Keratinocyte (primary cell): ENCODE results near the gene GEN1. TPM values are rescaled to one million over a fixed set of nuclear protein-coding genes. Genes with fewer than 3 reads are reported as not detected.

Experiments
- DNase-seq: peaks from one replicate; pipeline ENCODE4 v3.0.0-alpha.2; 2011; ENCODE audit warnings: low read depth, missing footprints, low spot score
- FAIRE-seq: peaks from 2 replicates; lab custom pipeline; 2011; peaks lifted over from hg19 to GRCh38; lab: Jason Lieb, UNC
- H2AFZ ChIP-seq: 2 replicates; pipeline ENCODE4 v1.6.0; 2012; ENCODE audit warnings: low read length, control low read depth, inconsistent platforms; ENCODE audit not compliant: control insufficient read depth
- H3K27ac ChIP-seq: 2 replicates; pipeline ENCODE4 v1.5.1; 2011; ENCODE audit warnings: low read length; ENCODE audit not compliant: control insufficient read depth, insufficient read depth
- H3K27me3 ChIP-seq: 3 replicates; pipeline ENCODE4 v1.6.0; 2011; ENCODE audit warnings: low read length; ENCODE audit not compliant: control insufficient read depth, insufficient read depth; ENCODE audit errors: extremely low read depth
- H3K36me3 ChIP-seq, 2 experiments: 2 replicates in 1 of 2; 3 replicates in 1 of 2; pipeline ENCODE4 v1.5.1; 2011; ENCODE audit warnings: low read length in 2 of 2, mild to moderate bottlenecking in 1 of 2; ENCODE audit not compliant: control insufficient read depth in 2 of 2, insufficient read depth in 2 of 2; ENCODE audit errors: extremely low read depth in 1 of 2
- H3K4me1 ChIP-seq: 3 replicates; pipeline ENCODE4 v1.5.1; 2011; ENCODE audit warnings: low read length; ENCODE audit not compliant: control insufficient read depth, insufficient read depth; ENCODE audit errors: extremely low read depth
- H3K4me2 ChIP-seq: 3 replicates; pipeline ENCODE4 v1.6.0; 2011; ENCODE audit warnings: low read depth, low read length; ENCODE audit not compliant: control insufficient read depth, insufficient read depth; ENCODE audit errors: extremely low read depth
- H3K4me3 ChIP-seq, 3 experiments: fragments of 200-600 bp in 1 of 3; sonication (generic) in 1 of 3; 2 replicates in 2 of 3; 3 replicates in 1 of 3; pipeline ENCODE4 v1.5.1; 2011 to 2016; ENCODE audit warnings: low read length in 3 of 3, mild to moderate bottlenecking in 3 of 3, control low read depth in 2 of 3, inconsistent platforms in 1 of 3, low read depth in 1 of 3, mixed read lengths in 1 of 3, mixed run types in 1 of 3, moderate library complexity in 1 of 3; ENCODE audit not compliant: control insufficient read depth in 2 of 3, insufficient read depth in 2 of 3; ENCODE audit errors: extremely low read depth in 1 of 3
- H3K79me2 ChIP-seq: 2 replicates; pipeline ENCODE4 v1.6.0; 2012; ENCODE audit warnings: low read length; ENCODE audit not compliant: control insufficient read depth, insufficient read depth
- H3K9ac ChIP-seq: 3 replicates; pipeline ENCODE4 v1.6.0; 2011; ENCODE audit warnings: low read length; ENCODE audit not compliant: control insufficient read depth, insufficient read depth; ENCODE audit errors: extremely low read depth
- H3K9me1 ChIP-seq: 3 replicates; pipeline ENCODE4 v1.6.0; 2011; ENCODE audit warnings: low read length; ENCODE audit not compliant: control insufficient read depth, insufficient read depth; ENCODE audit errors: extremely low read depth
- H3K9me3 ChIP-seq: 2 replicates; pipeline ENCODE4 v1.5.1; 2012; ENCODE audit warnings: low read depth, low read length; ENCODE audit not compliant: control insufficient read depth
- H4K20me1 ChIP-seq: 3 replicates; pipeline ENCODE4 v1.6.0; 2011; ENCODE audit warnings: low read length; ENCODE audit not compliant: control insufficient read depth, insufficient read depth; ENCODE audit errors: extremely low read depth
- EZH2 ChIP-seq: IDR thresholded peaks from one replicate; pipeline ENCODE4 v1.6.1; 2012; ENCODE audit warnings: inconsistent platforms, mild to moderate bottlenecking, low read length, moderate library complexity
- dilution Hi-C: fragments of 300-500 bp; cut with MboI; formaldehyde crosslinking; loops from one replicate; pipeline ENCODE4 v1.7.0; 2020; ENCODE audit warnings: low sequenced_read_pairs; ENCODE audit not compliant: extremely low pct_ligation_motif_present
- polyA plus RNA-seq, 5 experiments: library from polyadenylated mRNA; depleted of rRNA in 3 of 5; stranded (reverse) in 3 of 5; stranded (forward) in 1 of 5; unstranded in 1 of 5; fragments of >200 nt; gene quantifications; 1 replicate in 1 of 5; 2 replicates in 3 of 5; 3 replicates in 1 of 5; pipeline versions ENCODE4 v1.2.1 to v1.2.3, GENCODE V29; 2011 to 2012; ENCODE audit warnings: missing spikeins in 2 of 5, low read depth in 1 of 5, low replicate concordance in 1 of 5
- TF ChIP-seq, protein P1 (sequence below), 3 experiments: IDR thresholded peaks in 1 of 3; conservative IDR thresholded peaks in 1 of 3; optimal IDR thresholded peaks in 1 of 3; 2 replicates in 2 of 3; 3 replicates in 1 of 3; pipeline versions ENCODE3 to v1.5.1; 2011; ENCODE audit warnings: low read length in 3 of 3, mild to moderate bottlenecking in 3 of 3, moderate library complexity in 2 of 3, control low read depth in 1 of 3, inconsistent platforms in 1 of 3; ENCODE audit not compliant: insufficient read depth in 2 of 3; ENCODE audit errors: extremely low read depth in 1 of 3

GEN1 gene
- polyA plus RNA-seq, 1 donor (not counting 4 experiments of a cell fraction or from before 2014, with no cell fraction given): 17.2 TPM

DNA sequence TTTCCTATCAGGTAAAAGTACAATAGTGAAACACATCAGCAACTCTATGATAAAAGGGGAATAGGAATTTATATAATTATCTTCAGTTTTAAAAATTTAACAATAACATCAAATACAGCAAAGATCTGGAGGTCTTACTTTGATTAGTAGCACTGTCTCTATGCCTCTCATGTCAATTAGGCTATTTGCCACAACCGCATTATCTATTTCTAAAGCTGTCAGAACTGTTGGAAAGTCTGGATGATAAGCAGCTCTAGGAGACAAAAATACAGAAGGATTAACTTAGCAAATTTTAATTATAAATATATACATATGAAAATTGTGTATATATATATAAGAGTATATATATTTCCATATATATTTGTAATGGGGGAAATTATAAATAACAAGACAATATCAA, 45.4 kb upstream of the GEN1 start:
- Histone ChIP-seq H3K9me1 (no peaks in the 10 kb centered on the region), H3K4me3 (no peak overlapping the region), H3K36me3 (peaks cover 10 to 19% of the 10 kb centered on the region in 2 experiments), H3K27me3 (no peaks in the 10 kb centered on the region), H3K9me3 (no peaks in the 10 kb centered on the region), H3K9ac (no peak overlapping the region), H3K4me1 (no peaks in the 10 kb centered on the region), H3K4me2 (no peak overlapping the region), H3K79me2 (no peaks in the 10 kb centered on the region), H2AFZ (no peak overlapping the region), H4K20me1 (no peaks in the 10 kb centered on the region), H3K27ac (no peak overlapping the region)
- TF ChIP-seq, protein P1, sequence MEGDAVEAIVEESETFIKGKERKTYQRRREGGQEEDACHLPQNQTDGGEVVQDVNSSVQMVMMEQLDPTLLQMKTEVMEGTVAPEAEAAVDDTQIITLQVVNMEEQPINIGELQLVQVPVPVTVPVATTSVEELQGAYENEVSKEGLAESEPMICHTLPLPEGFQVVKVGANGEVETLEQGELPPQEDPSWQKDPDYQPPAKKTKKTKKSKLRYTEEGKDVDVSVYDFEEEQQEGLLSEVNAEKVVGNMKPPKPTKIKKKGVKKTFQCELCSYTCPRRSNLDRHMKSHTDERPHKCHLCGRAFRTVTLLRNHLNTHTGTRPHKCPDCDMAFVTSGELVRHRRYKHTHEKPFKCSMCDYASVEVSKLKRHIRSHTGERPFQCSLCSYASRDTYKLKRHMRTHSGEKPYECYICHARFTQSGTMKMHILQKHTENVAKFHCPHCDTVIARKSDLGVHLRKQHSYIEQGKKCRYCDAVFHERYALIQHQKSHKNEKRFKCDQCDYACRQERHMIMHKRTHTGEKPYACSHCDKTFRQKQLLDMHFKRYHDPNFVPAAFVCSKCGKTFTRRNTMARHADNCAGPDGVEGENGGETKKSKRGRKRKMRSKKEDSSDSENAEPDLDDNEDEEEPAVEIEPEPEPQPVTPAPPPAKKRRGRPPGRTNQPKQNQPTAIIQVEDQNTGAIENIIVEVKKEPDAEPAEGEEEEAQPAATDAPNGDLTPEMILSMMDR (optimal IDR thresholded peaks at IDR 0.05 in 1 of 3, IDR thresholded peaks at IDR 0.05 in 1 of 3, conservative IDR thresholded peaks at IDR 0.05 in 1 of 3; ENCODE audit: extremely low read depth in 1 of 3, insufficient read depth in 2 of 3, low read length in 3 of 3): no peak
- TF ChIP-seq EZH2: no peak
- dilution Hi-C loops: no loop called here
- FAIRE-seq (no peak), DNase-seq (no peak)

DNA sequence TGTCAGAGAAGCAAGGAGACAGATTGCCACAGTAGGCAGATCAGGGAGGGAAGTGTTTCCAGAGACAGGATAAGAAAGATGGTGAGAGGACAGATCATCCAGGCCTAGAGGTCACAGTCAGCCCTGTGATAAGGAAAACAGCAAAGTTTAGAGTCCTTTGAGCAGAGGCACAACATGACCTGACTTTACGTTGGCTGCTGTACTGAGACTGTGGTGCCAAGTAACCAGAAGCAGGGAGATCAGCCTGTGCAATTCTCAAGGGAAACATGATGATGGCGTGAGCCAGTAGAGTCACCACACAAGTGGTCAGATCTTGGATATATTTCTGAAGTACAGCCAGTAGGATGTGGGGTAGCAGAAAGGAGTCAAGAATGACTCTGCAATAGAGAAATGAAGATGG, 44.0 kb upstream of the GEN1 start:
- Histone ChIP-seq H4K20me1 (no peaks in the 10 kb centered on the region), H3K9me1 (no peaks in the 10 kb centered on the region), H3K27me3 (no peaks in the 10 kb centered on the region), H3K4me1 (no peaks in the 10 kb centered on the region), H3K9me3 (no peaks in the 10 kb centered on the region), H3K79me2 (no peaks in the 10 kb centered on the region), H3K36me3 (peaks cover 14 to 19% of the 10 kb centered on the region in 2 experiments), H3K4me2 (no peak overlapping the region), H3K4me3 (no peak overlapping the region), H3K9ac (no peak overlapping the region), H3K27ac (no peak overlapping the region), H2AFZ (no peak overlapping the region)
- dilution Hi-C loops: no loop called here
- TF ChIP-seq EZH2: no peak
- TF ChIP-seq, protein P1 (optimal IDR thresholded peaks at IDR 0.05 in 1 of 3, IDR thresholded peaks at IDR 0.05 in 1 of 3, conservative IDR thresholded peaks at IDR 0.05 in 1 of 3; ENCODE audit: extremely low read depth in 1 of 3, insufficient read depth in 2 of 3, low read length in 3 of 3): no peak
- FAIRE-seq (no peak), DNase-seq (no peak)
